ENCODE measurements around the gene ARHGEF17. TPM values are rescaled to one million over a fixed set of nuclear protein-coding genes. Genes with fewer than 3 reads are reported as not detected.

The ARHGEF17 gene
- total RNA-seq = 28.9 and 39.6 TPM in 2 replicates

GRCh38 chr11:73308003-73308960, at the start of gene ARHGEF17:
ARHGEF17 (plus strand) TSS chr11:73308276; CDS start chr11:73308639, 363 bp downstream.

GRCh38 chr11:73271936-73272679, 36.0 kb upstream of the ARHGEF17 start, which contains the start of gene P2RY6:
P2RY6 (plus strand) TSS chr11:73272338; CDS start chr11:73296519, 24,181 bp downstream.

GRCh38 chr11:73376160-73376802, 68.2 kb downstream of the ARHGEF17 start, which contains the start of gene RELT:
RELT (plus strand) TSS chr11:73376399; CDS start chr11:73389137, 12,738 bp downstream.

Other genes with a start within 250 kb of the ARHGEF17 start
- 23.5 and 25.5 TPM in 2 replicates for gene FCHSD2, start 166.0 kb upstream of the ARHGEF17 start, total RNA-seq
- 2.1 and 2.5 TPM in 2 replicates for gene P2RY2, start 90.0 kb upstream of the ARHGEF17 start, total RNA-seq
- gene P2RY6, start 35.9 kb upstream of the ARHGEF17 start, total RNA-seq = 12.2 and 17.6 TPM in 2 replicates
- 3.2 and 4.3 TPM in 2 replicates for gene RELT, start 68.1 kb downstream of the ARHGEF17 start, total RNA-seq